ENCODE results near the gene ARID3B.

DNA sequence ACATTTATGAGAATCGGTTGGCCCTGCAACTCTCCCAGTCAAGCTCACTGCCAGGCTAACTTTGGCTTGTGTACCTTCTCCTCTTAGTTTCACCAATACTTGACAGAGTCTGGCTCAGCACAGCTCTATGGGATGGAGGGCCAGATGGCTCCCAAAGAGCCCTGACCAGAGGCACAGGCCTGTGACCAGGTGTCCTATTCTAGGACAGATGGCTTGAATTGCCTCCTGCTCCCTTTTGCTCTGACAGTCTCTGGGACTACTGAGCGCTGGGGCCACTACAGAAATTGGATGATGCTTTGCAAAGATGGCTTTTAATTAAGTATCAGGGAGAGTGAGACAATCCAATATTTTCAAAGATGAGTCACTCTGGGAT, 10.3 kb upstream of the ARID3B start:
- TF ChIP-seq, protein P1, sequence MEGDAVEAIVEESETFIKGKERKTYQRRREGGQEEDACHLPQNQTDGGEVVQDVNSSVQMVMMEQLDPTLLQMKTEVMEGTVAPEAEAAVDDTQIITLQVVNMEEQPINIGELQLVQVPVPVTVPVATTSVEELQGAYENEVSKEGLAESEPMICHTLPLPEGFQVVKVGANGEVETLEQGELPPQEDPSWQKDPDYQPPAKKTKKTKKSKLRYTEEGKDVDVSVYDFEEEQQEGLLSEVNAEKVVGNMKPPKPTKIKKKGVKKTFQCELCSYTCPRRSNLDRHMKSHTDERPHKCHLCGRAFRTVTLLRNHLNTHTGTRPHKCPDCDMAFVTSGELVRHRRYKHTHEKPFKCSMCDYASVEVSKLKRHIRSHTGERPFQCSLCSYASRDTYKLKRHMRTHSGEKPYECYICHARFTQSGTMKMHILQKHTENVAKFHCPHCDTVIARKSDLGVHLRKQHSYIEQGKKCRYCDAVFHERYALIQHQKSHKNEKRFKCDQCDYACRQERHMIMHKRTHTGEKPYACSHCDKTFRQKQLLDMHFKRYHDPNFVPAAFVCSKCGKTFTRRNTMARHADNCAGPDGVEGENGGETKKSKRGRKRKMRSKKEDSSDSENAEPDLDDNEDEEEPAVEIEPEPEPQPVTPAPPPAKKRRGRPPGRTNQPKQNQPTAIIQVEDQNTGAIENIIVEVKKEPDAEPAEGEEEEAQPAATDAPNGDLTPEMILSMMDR (IDR thresholded peaks at IDR 0.05 in 2 of 3, conservative IDR thresholded peaks at IDR 0.05 in 1 of 3; ENCODE audit: borderline replicate concordance in 1 of 3, insufficient read depth in 1 of 3, low read depth in 2 of 3, low read length in 2 of 3): no peak
- no peak for TF ChIP-seq POLR2A (IDR thresholded peaks at IDR 0.05; ENCODE audit: borderline replicate concordance, extremely low read depth, insufficient read depth, insufficient read length)
- no peak for TF ChIP-seq POLR2AphosphoS5 (IDR thresholded peaks at IDR 0.05; ENCODE audit: low read depth, low read length)
- no peak for TF ChIP-seq EZH2 (IDR thresholded peaks at IDR 0.05)
- TF ChIP-seq MAX (IDR thresholded peaks at IDR 0.05): no peak
- no peak for TF ChIP-seq RAD21 (IDR thresholded peaks at IDR 0.05; ENCODE audit: low read depth)
- TF ChIP-seq, protein P2, sequence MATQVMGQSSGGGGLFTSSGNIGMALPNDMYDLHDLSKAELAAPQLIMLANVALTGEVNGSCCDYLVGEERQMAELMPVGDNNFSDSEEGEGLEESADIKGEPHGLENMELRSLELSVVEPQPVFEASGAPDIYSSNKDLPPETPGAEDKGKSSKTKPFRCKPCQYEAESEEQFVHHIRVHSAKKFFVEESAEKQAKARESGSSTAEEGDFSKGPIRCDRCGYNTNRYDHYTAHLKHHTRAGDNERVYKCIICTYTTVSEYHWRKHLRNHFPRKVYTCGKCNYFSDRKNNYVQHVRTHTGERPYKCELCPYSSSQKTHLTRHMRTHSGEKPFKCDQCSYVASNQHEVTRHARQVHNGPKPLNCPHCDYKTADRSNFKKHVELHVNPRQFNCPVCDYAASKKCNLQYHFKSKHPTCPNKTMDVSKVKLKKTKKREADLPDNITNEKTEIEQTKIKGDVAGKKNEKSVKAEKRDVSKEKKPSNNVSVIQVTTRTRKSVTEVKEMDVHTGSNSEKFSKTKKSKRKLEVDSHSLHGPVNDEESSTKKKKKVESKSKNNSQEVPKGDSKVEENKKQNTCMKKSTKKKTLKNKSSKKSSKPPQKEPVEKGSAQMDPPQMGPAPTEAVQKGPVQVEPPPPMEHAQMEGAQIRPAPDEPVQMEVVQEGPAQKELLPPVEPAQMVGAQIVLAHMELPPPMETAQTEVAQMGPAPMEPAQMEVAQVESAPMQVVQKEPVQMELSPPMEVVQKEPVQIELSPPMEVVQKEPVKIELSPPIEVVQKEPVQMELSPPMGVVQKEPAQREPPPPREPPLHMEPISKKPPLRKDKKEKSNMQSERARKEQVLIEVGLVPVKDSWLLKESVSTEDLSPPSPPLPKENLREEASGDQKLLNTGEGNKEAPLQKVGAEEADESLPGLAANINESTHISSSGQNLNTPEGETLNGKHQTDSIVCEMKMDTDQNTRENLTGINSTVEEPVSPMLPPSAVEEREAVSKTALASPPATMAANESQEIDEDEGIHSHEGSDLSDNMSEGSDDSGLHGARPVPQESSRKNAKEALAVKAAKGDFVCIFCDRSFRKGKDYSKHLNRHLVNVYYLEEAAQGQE (IDR thresholded peaks at IDR 0.05; ENCODE audit: low read depth): no peak
- TF ChIP-seq ZNF274 (IDR thresholded peaks at IDR 0.05; ENCODE audit: low read depth, low read length): no peak
- no peak for TF ChIP-seq EGR1 (IDR thresholded peaks at IDR 0.05; ENCODE audit: low read depth)
- TF ChIP-seq SP1 (IDR thresholded peaks at IDR 0.05; ENCODE audit: low read depth): no peak
- TF ChIP-seq ZFX (IDR thresholded peaks at IDR 0.05): no peak
- TF ChIP-seq, protein P3, sequence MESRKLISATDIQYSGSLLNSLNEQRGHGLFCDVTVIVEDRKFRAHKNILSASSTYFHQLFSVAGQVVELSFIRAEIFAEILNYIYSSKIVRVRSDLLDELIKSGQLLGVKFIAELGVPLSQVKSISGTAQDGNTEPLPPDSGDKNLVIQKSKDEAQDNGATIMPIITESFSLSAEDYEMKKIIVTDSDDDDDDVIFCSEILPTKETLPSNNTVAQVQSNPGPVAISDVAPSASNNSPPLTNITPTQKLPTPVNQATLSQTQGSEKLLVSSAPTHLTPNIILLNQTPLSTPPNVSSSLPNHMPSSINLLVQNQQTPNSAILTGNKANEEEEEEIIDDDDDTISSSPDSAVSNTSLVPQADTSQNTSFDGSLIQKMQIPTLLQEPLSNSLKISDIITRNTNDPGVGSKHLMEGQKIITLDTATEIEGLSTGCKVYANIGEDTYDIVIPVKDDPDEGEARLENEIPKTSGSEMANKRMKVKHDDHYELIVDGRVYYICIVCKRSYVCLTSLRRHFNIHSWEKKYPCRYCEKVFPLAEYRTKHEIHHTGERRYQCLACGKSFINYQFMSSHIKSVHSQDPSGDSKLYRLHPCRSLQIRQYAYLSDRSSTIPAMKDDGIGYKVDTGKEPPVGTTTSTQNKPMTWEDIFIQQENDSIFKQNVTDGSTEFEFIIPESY (IDR thresholded peaks at IDR 0.05; ENCODE audit: extremely low read depth, insufficient replicate concordance, low read length): no peak
